Amniotic stem cell (primary cell): ENCODE data around the gene GEMIN7.

Source experiments
- DNase-seq: peaks from one replicate; lab custom pipeline; 2025; lab: John Stamatoyannopoulos, UW

GEMIN7 gene

GRCh38 chr19:45130236-45130635, 51.2 kb downstream of the GEMIN7 start:
- DNase-seq: no peak

DNA sequence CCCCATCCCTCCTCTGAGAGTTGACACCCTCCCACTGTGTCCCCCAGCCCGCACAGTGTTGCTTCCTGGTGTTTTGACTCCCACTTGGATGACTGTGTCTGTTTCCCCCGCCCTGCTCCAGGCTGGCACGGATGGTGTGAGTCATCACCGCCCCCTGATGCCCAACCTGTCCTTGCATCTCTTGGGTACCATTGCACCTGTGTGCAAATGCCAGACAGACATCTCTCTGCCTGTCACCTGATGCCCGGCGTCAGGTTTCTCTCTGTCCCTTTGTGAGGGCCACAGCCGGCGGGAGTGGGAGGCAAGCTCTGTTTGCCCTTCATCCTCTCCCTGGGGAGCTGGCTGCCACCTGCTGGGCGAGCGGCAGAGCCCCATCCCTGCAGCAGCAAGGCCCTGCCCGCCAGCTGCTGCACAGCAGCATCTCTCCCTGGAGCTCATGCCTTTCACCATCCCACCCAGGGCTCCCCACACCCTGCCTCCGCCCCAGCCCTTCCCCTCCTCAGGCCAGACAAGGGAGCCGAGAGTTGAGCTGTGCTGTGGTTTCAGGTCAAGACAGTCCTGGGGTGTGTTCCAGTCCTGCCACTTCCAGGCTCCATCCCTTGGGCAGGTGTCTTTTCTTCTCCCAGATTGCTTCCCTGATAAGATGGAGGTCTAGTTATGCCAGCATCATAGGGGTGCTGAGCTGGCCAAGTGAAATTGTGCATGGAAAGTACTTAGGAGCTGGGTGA, 52.0 kb downstream of the GEMIN7 start:
- DNase-seq: no peak

DNA sequence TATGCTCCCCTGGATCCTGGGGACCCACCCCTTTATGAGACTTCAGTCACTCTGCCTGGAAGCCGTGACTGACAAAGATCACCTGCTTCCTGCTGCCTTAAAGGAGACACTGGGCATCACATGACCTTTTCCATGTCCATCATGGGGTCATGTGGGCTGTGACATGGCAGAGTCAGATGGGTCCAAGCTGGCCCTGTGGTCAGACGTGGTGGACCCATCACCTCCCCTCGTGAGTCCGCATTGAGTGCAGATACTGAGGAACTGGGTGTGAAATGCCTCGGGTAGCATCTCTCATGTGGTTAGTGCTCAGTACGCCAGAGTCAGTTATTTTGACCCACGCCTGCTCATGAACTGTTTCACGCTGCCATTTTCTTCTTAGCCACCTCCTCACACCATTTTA, 54.6 kb downstream of the GEMIN7 start:
- no peak for DNase-seq

GRCh38 chr19:45135176-45135885, 56.3 kb downstream of the GEMIN7 start:
- no peak for DNase-seq

DNA sequence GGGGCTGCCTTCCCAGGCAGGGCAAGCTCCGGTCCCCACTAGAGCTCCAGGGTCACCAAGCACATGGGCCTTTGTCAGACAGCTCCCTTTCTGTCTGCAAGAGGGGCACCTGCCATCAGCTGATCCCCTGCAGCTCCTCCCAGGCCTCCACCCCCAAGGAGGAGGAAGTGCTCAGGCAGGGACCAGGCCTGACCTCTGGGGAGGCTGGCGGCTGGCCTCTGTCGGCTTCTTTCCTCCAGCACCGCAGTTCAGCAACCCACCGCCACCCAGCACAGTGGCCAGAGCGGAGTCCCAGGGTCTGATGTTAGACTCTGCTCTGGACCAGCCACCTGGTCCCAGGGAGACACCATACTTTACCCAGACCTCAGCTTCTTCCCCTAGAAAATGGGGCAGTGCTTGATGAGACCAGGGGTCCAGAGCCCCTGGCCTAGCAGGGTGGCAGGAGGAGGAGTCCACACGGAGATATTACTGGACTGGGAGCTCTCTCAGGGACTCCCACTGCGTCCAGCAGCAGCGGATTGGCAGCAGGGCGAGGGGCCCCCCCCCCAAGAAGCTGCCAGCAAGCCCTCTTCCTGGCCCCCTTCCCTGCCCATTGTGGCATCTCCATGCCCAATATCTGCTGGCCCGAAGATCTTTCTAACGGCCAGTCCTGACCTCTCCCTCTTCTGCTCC, 57.6 kb downstream of the GEMIN7 start:
- DNase-seq: no peak

DNA sequence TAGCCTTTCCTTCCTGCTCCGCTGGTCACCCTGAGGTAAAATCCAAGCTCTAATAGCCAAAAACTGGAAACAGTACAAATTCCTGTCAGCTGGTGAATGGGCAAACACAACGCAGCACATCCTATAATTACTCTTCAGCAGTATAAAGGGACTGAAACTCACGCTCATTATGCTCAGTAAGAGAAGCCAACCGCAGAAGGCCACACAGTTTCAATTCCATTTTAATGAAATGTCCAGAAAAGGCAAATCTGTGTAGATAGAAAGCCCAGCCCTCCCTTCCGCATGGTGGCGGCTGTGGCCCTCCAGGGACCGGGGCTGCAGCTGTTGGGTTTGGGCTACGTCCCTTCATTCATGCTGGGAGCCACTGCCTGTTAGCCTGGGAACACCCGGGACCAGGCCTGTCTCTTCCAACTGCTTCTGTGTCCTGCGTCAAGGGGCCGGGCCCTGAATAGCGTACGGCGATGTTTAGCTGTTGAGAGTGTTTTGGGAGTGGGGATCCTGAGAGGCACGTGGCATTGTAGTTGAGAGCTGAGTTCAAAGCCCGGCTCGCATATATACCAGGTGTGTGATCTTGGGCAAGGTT, 58.2 kb downstream of the GEMIN7 start:
- no peak for DNase-seq

DNA sequence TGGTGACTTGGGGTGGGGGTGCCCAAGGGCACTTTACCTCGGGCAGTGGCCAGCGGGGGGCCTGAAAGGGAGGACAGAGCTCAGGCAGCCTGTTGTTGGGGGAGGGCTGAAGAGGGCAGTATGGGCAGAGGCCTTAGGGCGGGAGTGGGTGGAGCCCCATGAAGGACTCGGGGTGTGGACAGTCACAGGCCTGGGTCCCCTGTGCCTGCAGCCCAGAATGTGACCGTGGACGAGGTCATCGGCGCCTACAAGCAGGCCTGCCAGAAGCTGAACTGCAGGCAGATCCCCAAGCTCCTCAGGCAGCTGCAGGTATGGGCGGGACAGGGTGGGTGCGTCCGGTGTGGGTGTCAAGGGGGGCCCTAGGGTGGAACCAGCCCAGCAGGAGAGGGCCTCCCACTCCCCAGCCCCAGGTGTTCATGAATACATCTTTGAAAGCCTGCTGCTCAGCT, 59.3 kb downstream of the GEMIN7 start:
- DNase-seq: no peak

DNA sequence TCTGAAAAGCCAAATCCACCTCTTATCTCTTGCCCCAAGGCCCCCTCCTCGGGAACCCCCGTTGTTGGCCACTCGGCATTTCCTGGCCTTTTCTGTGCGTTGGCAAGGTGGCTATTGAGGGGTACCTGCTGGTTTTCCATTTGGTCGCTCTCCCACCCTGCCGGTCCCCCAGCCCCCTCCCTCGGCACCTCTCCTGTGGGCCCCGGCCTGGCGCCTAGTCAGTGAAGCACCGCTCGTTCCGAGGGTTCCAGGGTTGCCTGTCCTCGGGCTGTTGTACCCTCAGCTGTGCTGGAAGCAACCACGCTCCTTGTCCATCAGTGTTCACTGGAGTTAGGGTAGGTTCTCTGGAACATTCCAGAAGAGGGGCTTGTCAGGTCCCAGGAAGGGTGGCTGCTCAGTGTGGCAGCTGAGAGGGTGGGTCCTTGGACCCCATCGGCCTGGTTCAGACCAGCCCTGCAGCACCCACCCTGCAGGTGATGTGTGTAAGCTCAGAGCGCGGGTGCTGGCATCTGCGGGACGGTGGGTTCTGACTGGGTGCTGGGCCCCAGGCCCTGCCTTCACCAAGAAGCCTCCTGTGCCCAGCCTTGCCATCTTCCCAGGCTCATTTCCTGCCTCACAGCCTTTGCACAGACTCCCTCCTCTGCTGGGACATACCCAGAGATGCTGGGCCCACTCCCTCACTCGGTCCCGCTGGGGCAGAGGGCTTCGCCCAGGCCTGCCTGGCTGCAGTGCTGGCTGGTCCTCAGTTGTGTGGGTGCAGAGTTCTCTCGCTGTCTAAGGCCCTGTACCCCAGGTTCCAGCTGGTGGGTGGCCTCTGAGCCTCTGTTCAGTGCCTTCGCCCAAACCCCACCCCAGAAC, 60.5 kb downstream of the GEMIN7 start:
- DNase-seq: no peak

GRCh38 chr19:45140144-45140503, 61.1 kb downstream of the GEMIN7 start:
- DNase-seq: no peak

DNA sequence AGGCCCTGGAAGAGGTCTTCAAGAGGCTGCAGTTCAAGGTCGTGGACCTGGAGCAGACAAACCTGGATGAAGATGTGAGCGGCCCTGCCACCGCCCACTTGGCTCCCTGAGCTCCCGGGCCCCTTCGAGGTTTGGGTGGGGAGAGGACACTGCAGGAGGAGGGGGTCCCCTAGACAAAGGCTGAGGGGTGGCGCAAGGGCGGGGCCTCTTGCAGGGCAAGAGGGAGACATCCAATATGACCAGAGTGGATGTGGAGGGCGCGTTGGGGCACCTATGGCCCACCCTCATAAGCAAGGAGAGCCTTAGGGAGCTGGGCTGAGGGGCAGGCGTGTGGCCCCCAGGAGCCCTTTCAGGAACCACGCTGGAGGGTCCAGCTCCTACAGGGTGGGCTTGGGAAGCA, 61.5 kb downstream of the GEMIN7 start:
- no peak for DNase-seq
